Measurements from ENCODE around the gene CEP162.

CEP162 gene

DNA sequence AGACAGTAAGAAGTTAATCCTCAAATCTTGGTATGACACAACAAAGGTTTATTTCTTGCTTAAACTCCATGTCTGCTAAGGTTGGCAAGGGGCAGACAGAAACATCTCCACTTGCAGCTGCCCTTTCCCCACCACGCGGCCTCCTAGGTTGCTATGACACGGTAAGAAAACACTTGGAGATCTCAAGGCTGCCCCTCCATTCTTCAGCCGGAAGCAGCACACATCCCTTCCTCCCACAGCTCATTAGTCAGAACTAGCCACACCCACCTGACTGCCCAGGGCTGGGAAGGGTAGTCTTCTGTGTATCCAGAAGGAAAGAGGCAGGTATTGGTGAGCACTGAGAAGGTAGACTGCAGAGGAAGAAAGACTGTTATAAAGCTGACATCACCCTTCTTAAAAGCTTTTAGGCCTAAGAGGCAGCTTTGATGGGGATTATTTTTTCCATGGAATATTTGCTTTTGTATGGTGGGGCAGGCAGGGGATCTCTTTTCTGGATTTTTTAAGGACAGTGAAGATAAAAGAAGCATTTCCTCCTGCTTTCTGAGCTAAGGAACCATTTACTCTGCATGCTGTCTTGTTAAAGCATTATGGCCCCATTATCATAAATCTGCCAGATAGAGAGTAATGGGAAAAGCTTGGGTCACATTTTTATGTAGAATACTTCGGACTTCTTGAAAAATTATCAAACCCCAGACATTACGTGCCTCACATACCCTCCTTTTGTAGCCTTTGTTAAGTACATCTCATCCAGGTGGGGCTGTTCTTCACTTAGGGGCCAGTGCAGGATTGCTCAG is 152.3 kb downstream of the CEP162 start:
- Mint-ChIP-seq H3K4me3 (peak overlapping the region in 2 of 3 experiments; percentile 2 to 22), H3K27me3 (ENCODE audit: low read depth) (no peaks in the 10 kb centered on the region), H3K27ac (peak overlapping the region; percentile 50 to 86 (median 80)), H3K9me3 (peaks cover 23% of the 10 kb centered on the region), H3K36me3 (ENCODE audit: low read depth) (peaks cover 4% of the 10 kb centered on the region), H3K4me1 (peaks cover 39% of the 10 kb centered on the region)
- TF ChIP-seq, protein P1, sequence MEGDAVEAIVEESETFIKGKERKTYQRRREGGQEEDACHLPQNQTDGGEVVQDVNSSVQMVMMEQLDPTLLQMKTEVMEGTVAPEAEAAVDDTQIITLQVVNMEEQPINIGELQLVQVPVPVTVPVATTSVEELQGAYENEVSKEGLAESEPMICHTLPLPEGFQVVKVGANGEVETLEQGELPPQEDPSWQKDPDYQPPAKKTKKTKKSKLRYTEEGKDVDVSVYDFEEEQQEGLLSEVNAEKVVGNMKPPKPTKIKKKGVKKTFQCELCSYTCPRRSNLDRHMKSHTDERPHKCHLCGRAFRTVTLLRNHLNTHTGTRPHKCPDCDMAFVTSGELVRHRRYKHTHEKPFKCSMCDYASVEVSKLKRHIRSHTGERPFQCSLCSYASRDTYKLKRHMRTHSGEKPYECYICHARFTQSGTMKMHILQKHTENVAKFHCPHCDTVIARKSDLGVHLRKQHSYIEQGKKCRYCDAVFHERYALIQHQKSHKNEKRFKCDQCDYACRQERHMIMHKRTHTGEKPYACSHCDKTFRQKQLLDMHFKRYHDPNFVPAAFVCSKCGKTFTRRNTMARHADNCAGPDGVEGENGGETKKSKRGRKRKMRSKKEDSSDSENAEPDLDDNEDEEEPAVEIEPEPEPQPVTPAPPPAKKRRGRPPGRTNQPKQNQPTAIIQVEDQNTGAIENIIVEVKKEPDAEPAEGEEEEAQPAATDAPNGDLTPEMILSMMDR (IDR thresholded peaks at IDR 0.05; ENCODE audit: unreplicated experiment in 3 of 3), result no peak

Measured in nephron (organoid).